MCF 10A (cell line): ENCODE data around the gene HTT. TPM values are rescaled to one million over a fixed set of nuclear protein-coding genes. Genes with fewer than 3 reads are reported as not detected.

ENCODE experiments used
- BruUV-seq: library from RNA; stranded (reverse); fragments of 400-500 nt; replicated peaks from 2 replicates; lab custom pipeline; 2021; lab: Mats Ljungman, UMichigan
- CTCF ChIA-PET: fragments of 300-600 bp; sonication (Branson Sonifier 250); formaldehyde crosslinking; extraction: SDS; loops from one replicate; lab custom pipeline; 2021; ENCODE audit warnings: antibody characterized with exemption, inconsistent platforms; lab: Yijun Ruan, JAX
- POLR2A ChIA-PET: fragments of 300-600, 350-650 bp; sonication (Branson Sonifier 250); formaldehyde crosslinking; extraction: SDS; loops from one replicate; lab custom pipeline; 2020; ENCODE audit warnings: antibody characterized with exemption, inconsistent platforms; lab: Yijun Ruan, JAX
- DNase-seq: peaks from one replicate; pipeline ENCODE4 v3.0.0-alpha.2; 2018; ENCODE audit not compliant: unreplicated experiment
- H3K27ac Mint-ChIP-seq: one replicate; pipeline ENCODE4 v1.8.0; 2022; ENCODE audit warnings: mild to moderate bottlenecking, low read depth, mixed read lengths; ENCODE audit not compliant: unreplicated experiment
- H3K27me3 Mint-ChIP-seq: one replicate; pipeline ENCODE4 v1.8.0; 2022; ENCODE audit warnings: mixed read lengths; ENCODE audit not compliant: insufficient read depth, unreplicated experiment
- H3K36me3 Mint-ChIP-seq: one replicate; pipeline ENCODE4 v1.8.0; 2022; ENCODE audit warnings: mild to moderate bottlenecking, moderate library complexity, mixed read lengths; ENCODE audit not compliant: insufficient read depth, unreplicated experiment
- H3K4me1 Mint-ChIP-seq: one replicate; pipeline ENCODE4 v1.8.0; 2022; ENCODE audit warnings: mixed read lengths; ENCODE audit not compliant: insufficient read depth, unreplicated experiment
- H3K4me3 Mint-ChIP-seq: one replicate; pipeline ENCODE4 v1.8.0; 2022; ENCODE audit warnings: mild to moderate bottlenecking, moderate library complexity, mixed read lengths; ENCODE audit not compliant: unreplicated experiment
- H3K9me3 Mint-ChIP-seq: one replicate; pipeline ENCODE4 v1.8.0; 2022; ENCODE audit warnings: mixed read lengths; ENCODE audit not compliant: unreplicated experiment
- CTCF ChIP-seq: fragments of 200-600 bp; IDR thresholded peaks from one replicate; pipeline ENCODE4 v1.8.0; 2022; ENCODE audit warnings: antibody characterized with exemption, mild to moderate bottlenecking; ENCODE audit not compliant: unreplicated experiment
- intact Hi-C: fragments of 100-400 bp; cut with micrococcal nuclease; formaldehyde crosslinking; loops from 2 replicates; pipeline ENCODE4 v1.14.1; 2022
- total RNA-seq: library from RNA; stranded (reverse); gene quantifications from 2 replicates; pipeline ENCODE4 v1.2.3, GENCODE V29; 2022

HTT gene
- total RNA-seq, 1 experiment from 2014 or later, result 47.4 TPM

GRCh38 chr4:3190549-3190948 is 116.1 kb downstream of the HTT start:
- peaks cover 69% of the 10 kb centered on the region for H3K36me3 Mint-ChIP-seq

DNA sequence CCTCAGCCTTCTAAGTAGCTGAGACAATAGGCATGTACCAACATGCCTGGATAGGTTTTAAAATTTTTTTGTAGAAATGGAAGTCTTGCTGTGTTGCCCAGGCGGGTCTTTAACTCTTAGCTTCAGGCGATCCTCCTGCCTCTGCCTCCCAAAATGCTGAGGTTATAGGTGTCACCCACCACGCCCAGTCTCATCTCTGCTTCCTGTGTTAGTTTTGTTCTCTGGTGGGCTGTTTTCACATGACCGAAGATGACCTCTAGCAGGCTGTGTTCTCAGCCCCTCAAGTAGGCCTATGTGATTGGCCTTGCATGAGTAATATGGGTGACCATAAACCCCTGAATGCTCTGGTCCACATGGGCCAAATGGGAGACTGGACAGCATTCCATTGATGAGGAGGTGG is 117.7 kb downstream of the HTT start:
- BruUV-seq, result no TSS peak
- CTCF ChIA-PET, result interaction anchor here (1.0 to 1.2 kb wide), 2 partner anchors 145 to 249 kb away, joined by 4 read pairs; partner anchors contain the start of gene HGFAC
- Mint-ChIP-seq H3K27me3 (no peaks in the 10 kb centered on the region), H3K27ac (peak overlapping the region; percentile 47), H3K9me3 (no peaks in the 10 kb centered on the region), H3K4me1 (peaks cover 9% of the 10 kb centered on the region), H3K4me3 (no peak overlapping the region), H3K36me3 (peaks cover 63% of the 10 kb centered on the region)
- no peak for TF ChIP-seq CTCF
- no peak for DNase-seq
- intact Hi-C loops, result loop anchor here (5.0 to 10.0 kb wide), 3 partner anchors 155 to 753 kb away; no protein-coding TSS in a partner anchor
- POLR2A ChIA-PET, result no interaction called here

More at GRCh38 chr4:3190549-3190948, 116.1 kb downstream of the HTT start:
- H3K9me3 Mint-ChIP-seq, result no peaks in the 10 kb centered on the region
- H3K4me1 Mint-ChIP-seq, result peaks cover 9% of the 10 kb centered on the region
- intact Hi-C loops, result loop anchor here (5.0 to 10.0 kb wide), 3 partner anchors 157 to 754 kb away; no protein-coding TSS in a partner anchor
- POLR2A ChIA-PET, result interaction anchor here (0.6 kb wide), 1 partner anchor 14 kb away, joined by 3 read pairs; no protein-coding TSS in a partner anchor
- H3K27ac Mint-ChIP-seq, result no peak overlapping the region
- TF ChIP-seq CTCF, result no peak
- no peaks in the 10 kb centered on the region for H3K27me3 Mint-ChIP-seq
- no TSS peak for BruUV-seq
- DNase-seq, result no peak
- H3K4me3 Mint-ChIP-seq, result no peak overlapping the region
- CTCF ChIA-PET, result interaction anchor here (0.5 to 1.5 kb wide), 2 partner anchors 253 to 290 kb away, joined by 3 to 7 read pairs; no protein-coding TSS in a partner anchor

- Mint-ChIP-seq H3K36me3 (peaks cover 63% of the 10 kb centered on the region), H3K4me1 (peaks cover 9% of the 10 kb centered on the region), H3K27ac (peak overlapping the region; percentile 47), H3K9me3 (no peaks in the 10 kb centered on the region), H3K27me3 (no peaks in the 10 kb centered on the region), H3K4me3 (no peak overlapping the region)
- ChIA-PET CTCF (interaction anchor here (0.8 to 1.2 kb wide), 3 partner anchors 9 to 249 kb away, joined by 3 to 4 read pairs (median 3); partner anchors contain the start of gene HGFAC), POLR2A (no interaction called here)
- no peak for TF ChIP-seq CTCF
- no peak for DNase-seq
- intact Hi-C loops, result loop anchor here (5.0 to 10.0 kb wide), 3 partner anchors 154 to 752 kb away; no protein-coding TSS in a partner anchor
- BruUV-seq, result no TSS peak
Observed at GRCh38 chr4:3192827-3193226, 118.3 kb downstream of the HTT start.

DNA sequence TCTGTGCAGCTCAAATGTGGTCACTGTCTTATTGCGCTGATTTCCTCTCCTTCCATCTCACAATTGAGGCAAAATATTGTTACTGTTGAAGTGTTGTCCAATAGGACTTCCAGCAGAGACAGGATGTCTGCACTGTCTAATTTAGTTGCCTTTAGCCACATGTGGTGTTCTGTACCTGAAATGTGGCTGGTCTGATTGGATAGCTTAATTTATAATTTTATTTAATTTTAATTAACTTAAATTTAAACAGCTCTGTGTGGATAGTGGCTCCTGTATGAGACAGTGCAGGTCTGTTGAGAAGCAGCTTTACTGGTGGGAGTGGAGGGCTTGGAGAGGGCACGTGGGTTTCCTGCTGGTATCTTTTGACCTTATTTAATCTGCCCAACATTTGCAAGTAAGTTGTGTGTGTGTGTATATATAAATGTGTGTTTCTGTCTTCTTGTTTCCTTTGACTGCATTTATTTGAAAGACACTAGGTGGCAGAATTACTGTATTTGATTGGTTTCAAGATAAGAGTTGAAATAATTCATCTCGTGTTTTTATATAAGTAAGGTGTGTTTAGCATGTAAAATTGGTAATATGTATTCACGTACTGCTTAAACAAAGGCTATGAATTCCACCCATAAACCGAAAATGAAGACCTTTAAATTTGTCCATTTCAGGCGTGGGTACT is 119.2 kb downstream of the HTT start:
- TF ChIP-seq CTCF, result peak; percentile 34
- POLR2A ChIA-PET, result no interaction called here
- no peak overlapping the region for H3K27ac Mint-ChIP-seq
- H3K36me3 Mint-ChIP-seq, result peaks cover 60% of the 10 kb centered on the region
- BruUV-seq, result no TSS peak
- peak; percentile 6 for DNase-seq
- intact Hi-C loops, result loop anchor here (5.0 to 10.0 kb wide), 3 partner anchors 154 to 751 kb away; no protein-coding TSS in a partner anchor
- no peaks in the 10 kb centered on the region for H3K27me3 Mint-ChIP-seq
- CTCF ChIA-PET, result interaction anchor here (0.7 to 2.3 kb wide), 13 partner anchors 8 to 687 kb away, joined by 3 to 17 read pairs (median 4); partner anchors contain the start of gene HGFAC
- no peak overlapping the region for H3K4me3 Mint-ChIP-seq
- H3K4me1 Mint-ChIP-seq, result peaks cover 9% of the 10 kb centered on the region
- H3K9me3 Mint-ChIP-seq, result no peaks in the 10 kb centered on the region
